ENCODE results near the gene FAM168B. TPM values are rescaled to one million over a fixed set of nuclear protein-coding genes. Genes with fewer than 3 reads are reported as not detected.

Gene FAM168B, protein sequence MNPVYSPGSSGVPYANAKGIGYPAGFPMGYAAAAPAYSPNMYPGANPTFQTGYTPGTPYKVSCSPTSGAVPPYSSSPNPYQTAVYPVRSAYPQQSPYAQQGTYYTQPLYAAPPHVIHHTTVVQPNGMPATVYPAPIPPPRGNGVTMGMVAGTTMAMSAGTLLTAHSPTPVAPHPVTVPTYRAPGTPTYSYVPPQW
- polyA plus RNA-seq (2013, experiment 1 of 2) = 77.8 TPM
- 66.0 TPM for polyA plus RNA-seq (2013, experiment 2 of 2)

DNA sequence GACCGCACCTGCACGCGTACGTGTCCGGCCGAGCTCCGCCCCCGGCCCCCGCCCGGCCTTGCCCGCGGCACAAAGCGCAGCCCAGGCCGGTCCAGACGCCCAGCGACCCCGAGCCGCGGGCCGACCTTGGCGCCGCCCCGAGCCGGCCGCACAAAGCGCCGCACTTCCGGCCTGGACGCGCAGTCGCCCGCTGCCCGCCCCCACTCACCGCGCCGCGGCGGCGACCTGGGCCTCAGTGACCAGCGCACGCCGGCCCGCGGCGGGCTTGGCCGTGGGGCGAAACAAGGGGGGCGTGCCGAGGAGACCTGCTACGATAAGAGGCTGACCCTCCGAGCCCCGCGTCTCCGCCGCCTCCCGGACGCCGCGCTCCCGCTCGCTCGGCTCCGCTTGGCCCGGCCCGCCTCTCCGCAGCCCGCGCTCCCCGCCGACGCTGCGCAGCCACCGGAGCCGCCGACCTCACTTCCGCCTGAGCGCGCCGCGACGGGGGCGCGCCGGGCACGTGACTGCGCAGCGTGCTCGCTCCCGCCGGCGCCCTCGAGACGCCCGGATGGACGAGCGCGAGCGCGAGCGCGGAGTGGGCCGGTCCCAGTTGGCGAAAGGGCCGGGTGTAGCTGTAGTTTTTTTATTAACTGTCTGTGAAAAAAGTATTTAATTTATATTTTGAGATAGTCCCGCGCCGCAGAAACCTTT is at the start of gene FAM168B:
Gene FAM168B, minus strand, starts transcription at position 455 of the 690 bp plus-strand sequence. CDS start 10,814 bp downstream, outside the sequence.
- Histone ChIP-seq H3K4me3 (ENCODE audit: extremely low read depth, insufficient read depth, low read length, poor library complexity, severe bottlenecking) (peak within 1 kb of the TSS; percentile 85), H3K9me3 (ENCODE audit: control insufficient read depth, low read length) (no peaks in the 10 kb centered on the region), H3K4me1 (ENCODE audit: control insufficient read depth, insufficient read depth, low read length, poor library complexity, severe bottlenecking) (no peaks in the 10 kb centered on the region), H3K27ac (ENCODE audit: low read depth, low read length, severe bottlenecking) (peak within 1 kb of the TSS; percentile 98), H3K36me3 (ENCODE audit: control insufficient read depth, insufficient read depth, low read length) (peaks cover 38% of the 10 kb centered on the region)
- 0 to 1% methylated on average over 65 to 105 of the region's 107 CpGs for WGBS, 2 experiments (ENCODE audit: insufficient coverage in 2 of 2)

DNA sequence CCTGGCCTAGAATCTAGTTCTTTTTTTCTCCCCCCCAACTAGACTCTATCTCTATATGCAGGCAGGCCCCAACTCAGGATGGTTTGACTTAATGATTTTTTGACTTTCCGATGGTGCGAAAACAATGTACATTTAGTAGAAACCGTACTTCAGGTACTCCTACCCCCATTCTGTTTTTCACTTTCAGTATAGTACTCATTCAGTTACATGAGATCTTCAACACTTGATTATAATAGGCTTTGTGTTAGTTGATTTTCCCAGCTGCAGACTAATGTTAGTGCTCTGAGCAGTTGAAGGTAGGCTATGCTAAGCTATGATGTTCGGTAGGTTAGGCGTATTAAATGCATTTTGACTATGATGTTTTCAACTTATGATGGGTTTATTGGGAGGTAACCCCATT is 49.6 kb upstream of the FAM168B start:
- peaks cover 5% of the 10 kb centered on the region for H3K4me1 ChIP-seq (ENCODE audit: control insufficient read depth, insufficient read depth, low read length, poor library complexity, severe bottlenecking)
- no peak overlapping the region for H3K4me3 ChIP-seq (ENCODE audit: extremely low read depth, insufficient read depth, low read length, poor library complexity, severe bottlenecking)
- H3K27ac ChIP-seq (ENCODE audit: low read depth, low read length, severe bottlenecking) = no peak overlapping the region
- H3K36me3 ChIP-seq (ENCODE audit: control insufficient read depth, insufficient read depth, low read length) = peaks cover 89% of the 10 kb centered on the region
- no peaks in the 10 kb centered on the region for H3K9me3 ChIP-seq (ENCODE audit: control insufficient read depth, low read length)
- WGBS, 2 experiments (ENCODE audit: insufficient coverage in 2 of 2) = 93 to 100% methylated on average over 2 to 4 of the region's 5 CpGs

DNA sequence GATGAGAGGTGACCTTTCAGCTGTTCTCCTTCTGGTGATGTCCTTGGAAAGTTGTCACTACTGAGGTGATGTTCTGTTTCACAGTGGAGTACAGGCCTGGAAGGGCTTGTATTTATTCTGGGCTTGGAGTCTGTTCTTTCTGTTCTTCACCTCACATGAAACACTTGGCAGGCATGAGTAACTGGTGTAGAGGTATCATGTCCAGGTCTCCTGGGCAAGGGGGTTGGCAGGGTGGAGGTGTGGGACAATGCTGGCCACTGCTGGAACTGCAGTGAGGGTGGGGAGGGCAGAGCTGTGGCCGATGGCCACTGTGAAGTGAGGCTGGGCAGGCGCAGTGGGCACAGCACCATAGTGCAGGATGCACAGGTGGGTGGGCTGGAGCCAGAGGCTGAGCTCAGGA is 47.3 kb upstream of the FAM168B start:
- no peak overlapping the region for H3K27ac ChIP-seq (ENCODE audit: low read depth, low read length, severe bottlenecking)
- H3K9me3 ChIP-seq (ENCODE audit: control insufficient read depth, low read length) = no peaks in the 10 kb centered on the region
- H3K4me3 ChIP-seq (ENCODE audit: extremely low read depth, insufficient read depth, low read length, poor library complexity, severe bottlenecking) = no peak overlapping the region
- 90 to 100% methylated on average over 2 of the region's 2 CpGs for WGBS, 2 experiments (ENCODE audit: insufficient coverage in 2 of 2)
- peaks cover 5% of the 10 kb centered on the region for H3K4me1 ChIP-seq (ENCODE audit: control insufficient read depth, insufficient read depth, low read length, poor library complexity, severe bottlenecking)
- H3K36me3 ChIP-seq (ENCODE audit: control insufficient read depth, insufficient read depth, low read length) = peaks cover 75% of the 10 kb centered on the region

GRCh38 chr2:131132729-131133128 is 39.5 kb upstream of the FAM168B start:
- Histone ChIP-seq H3K4me3 (ENCODE audit: extremely low read depth, insufficient read depth, low read length, poor library complexity, severe bottlenecking) (no peak overlapping the region), H3K4me1 (ENCODE audit: control insufficient read depth, insufficient read depth, low read length, poor library complexity, severe bottlenecking) (no peaks in the 10 kb centered on the region), H3K36me3 (ENCODE audit: control insufficient read depth, insufficient read depth, low read length) (peaks cover 78% of the 10 kb centered on the region), H3K9me3 (ENCODE audit: control insufficient read depth, low read length) (no peaks in the 10 kb centered on the region), H3K27ac (ENCODE audit: low read depth, low read length, severe bottlenecking) (no peak overlapping the region)
- WGBS, 2 experiments (ENCODE audit: insufficient coverage in 2 of 2) = 97 to 100% methylated on average over 2 to 5 of the region's 8 CpGs

DNA sequence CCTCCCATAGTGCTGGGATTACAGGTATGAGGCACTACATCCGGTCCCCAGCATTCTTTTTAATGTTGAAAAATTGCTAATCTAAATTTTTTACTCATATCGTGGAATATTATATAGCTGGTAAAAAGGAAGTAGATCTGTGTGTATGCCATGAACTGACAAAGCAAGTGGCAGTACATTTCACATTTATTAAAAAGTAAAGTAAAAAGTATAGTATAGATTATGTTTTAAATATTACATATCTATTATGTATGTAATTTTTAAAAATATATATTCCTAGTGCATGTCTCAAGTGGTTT is 37.0 kb upstream of the FAM168B start:
- no peaks in the 10 kb centered on the region for H3K4me1 ChIP-seq (ENCODE audit: control insufficient read depth, insufficient read depth, low read length, poor library complexity, severe bottlenecking)
- H3K27ac ChIP-seq (ENCODE audit: low read depth, low read length, severe bottlenecking) = no peak overlapping the region
- H3K9me3 ChIP-seq (ENCODE audit: control insufficient read depth, low read length) = no peaks in the 10 kb centered on the region
- no peak overlapping the region for H3K4me3 ChIP-seq (ENCODE audit: extremely low read depth, insufficient read depth, low read length, poor library complexity, severe bottlenecking)
- no CpG with 5 or more reads among the region's 2 CpGs for WGBS, 2 experiments (ENCODE audit: insufficient coverage in 2 of 2)
- peaks cover 94% of the 10 kb centered on the region for H3K36me3 ChIP-seq (ENCODE audit: control insufficient read depth, insufficient read depth, low read length)

DNA sequence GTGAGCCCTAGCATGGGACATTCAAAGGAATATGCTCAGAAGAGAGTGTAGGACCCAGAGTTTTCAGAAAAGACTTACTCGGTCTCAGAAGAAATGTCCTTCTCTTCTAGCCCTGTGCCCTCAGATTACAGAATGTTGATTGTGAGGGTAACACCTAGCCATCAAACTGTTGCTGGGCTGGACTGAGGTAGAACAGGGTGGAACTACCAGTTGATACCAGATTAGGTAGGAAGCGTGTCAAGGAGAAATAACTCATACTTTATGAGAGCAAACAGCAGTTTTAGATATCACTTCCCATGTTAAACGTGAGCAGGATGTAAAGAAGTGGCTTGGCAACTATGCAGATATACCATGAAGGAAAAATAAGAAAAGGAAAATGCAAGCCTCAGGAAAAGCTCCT is 34.7 kb upstream of the FAM168B start:
- WGBS, 2 experiments (ENCODE audit: insufficient coverage in 2 of 2) = 100% methylated on average over 1 of the region's 3 CpGs
- H3K4me3 ChIP-seq (ENCODE audit: extremely low read depth, insufficient read depth, low read length, poor library complexity, severe bottlenecking) = no peak overlapping the region
- H3K27ac ChIP-seq (ENCODE audit: low read depth, low read length, severe bottlenecking) = no peak overlapping the region
- no peaks in the 10 kb centered on the region for H3K4me1 ChIP-seq (ENCODE audit: control insufficient read depth, insufficient read depth, low read length, poor library complexity, severe bottlenecking)
- H3K9me3 ChIP-seq (ENCODE audit: control insufficient read depth, low read length) = no peaks in the 10 kb centered on the region
- peaks cover 82% of the 10 kb centered on the region for H3K36me3 ChIP-seq (ENCODE audit: control insufficient read depth, insufficient read depth, low read length)

DNA sequence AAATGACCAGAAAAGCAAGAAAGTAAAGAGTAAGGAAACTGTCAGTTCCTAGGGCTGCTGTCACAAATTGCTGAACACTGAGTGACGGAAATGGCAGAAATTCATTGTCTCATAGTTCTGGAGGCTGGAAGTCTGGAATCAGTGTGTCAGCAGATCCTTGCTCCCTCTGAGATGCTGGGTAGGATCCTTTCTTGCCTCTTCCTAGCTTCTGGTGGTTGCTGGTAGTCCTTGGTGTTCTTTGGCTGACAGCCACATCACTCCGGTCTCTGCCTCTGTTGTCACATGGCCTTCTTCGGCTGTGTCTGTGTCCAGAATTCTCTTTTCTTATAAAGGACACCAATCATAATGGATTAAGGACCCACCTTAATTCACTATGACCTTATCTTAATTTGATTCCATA is 33.8 kb upstream of the FAM168B start:
- 84 to 100% methylated on average over 2 to 3 of the region's 3 CpGs for WGBS, 2 experiments (ENCODE audit: insufficient coverage in 2 of 2)
- H3K9me3 ChIP-seq (ENCODE audit: control insufficient read depth, low read length) = no peaks in the 10 kb centered on the region
- H3K27ac ChIP-seq (ENCODE audit: low read depth, low read length, severe bottlenecking) = no peak overlapping the region
- H3K4me3 ChIP-seq (ENCODE audit: extremely low read depth, insufficient read depth, low read length, poor library complexity, severe bottlenecking) = no peak overlapping the region
- H3K36me3 ChIP-seq (ENCODE audit: control insufficient read depth, insufficient read depth, low read length) = peaks cover 80% of the 10 kb centered on the region
- H3K4me1 ChIP-seq (ENCODE audit: control insufficient read depth, insufficient read depth, low read length, poor library complexity, severe bottlenecking) = no peaks in the 10 kb centered on the region

DNA sequence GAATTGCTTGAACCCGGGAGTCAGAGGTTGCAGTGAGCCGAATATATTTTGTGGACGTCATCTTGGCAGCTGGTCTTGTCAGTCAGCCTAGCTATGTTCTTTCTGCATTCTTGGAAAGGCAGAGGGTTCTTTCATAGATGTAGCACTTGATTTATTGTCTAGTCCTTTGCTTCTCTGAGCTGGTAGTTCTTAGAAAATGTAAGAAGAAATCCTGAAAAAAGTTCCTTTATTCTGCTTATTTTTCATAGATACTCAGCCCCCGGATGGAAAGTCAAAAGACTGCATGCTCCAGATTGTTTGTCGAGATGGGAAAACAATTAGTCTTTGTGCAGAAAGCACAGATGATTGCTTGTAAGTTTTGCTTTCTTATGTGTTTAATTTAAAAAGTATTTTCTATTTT is 33.2 kb upstream of the FAM168B start:
- peaks cover 81% of the 10 kb centered on the region for H3K36me3 ChIP-seq (ENCODE audit: control insufficient read depth, insufficient read depth, low read length)
- WGBS, 2 experiments (ENCODE audit: insufficient coverage in 2 of 2) = 75 to 100% methylated on average over 3 to 4 of the region's 5 CpGs
- H3K4me1 ChIP-seq (ENCODE audit: control insufficient read depth, insufficient read depth, low read length, poor library complexity, severe bottlenecking) = no peaks in the 10 kb centered on the region
- H3K27ac ChIP-seq (ENCODE audit: low read depth, low read length, severe bottlenecking) = no peak overlapping the region
- H3K4me3 ChIP-seq (ENCODE audit: extremely low read depth, insufficient read depth, low read length, poor library complexity, severe bottlenecking) = no peak overlapping the region
- H3K9me3 ChIP-seq (ENCODE audit: control insufficient read depth, low read length) = no peaks in the 10 kb centered on the region

- H3K9me3 ChIP-seq (ENCODE audit: control insufficient read depth, low read length) = no peaks in the 10 kb centered on the region
- 97 to 98% methylated on average over 6 to 7 of the region's 7 CpGs for WGBS, 2 experiments (ENCODE audit: insufficient coverage in 2 of 2)
- no peak overlapping the region for H3K4me3 ChIP-seq (ENCODE audit: extremely low read depth, insufficient read depth, low read length, poor library complexity, severe bottlenecking)
- no peak overlapping the region for H3K27ac ChIP-seq (ENCODE audit: low read depth, low read length, severe bottlenecking)
- H3K36me3 ChIP-seq (ENCODE audit: control insufficient read depth, insufficient read depth, low read length) = peaks cover 82% of the 10 kb centered on the region
- H3K4me1 ChIP-seq (ENCODE audit: control insufficient read depth, insufficient read depth, low read length, poor library complexity, severe bottlenecking) = no peaks in the 10 kb centered on the region
These were observed 32.0 kb upstream of the FAM168B start for GRCh38 chr2:131125195-131125757.

- 97 to 100% methylated on average over 2 to 3 of the region's 3 CpGs for WGBS, 2 experiments (ENCODE audit: insufficient coverage in 2 of 2)
- Histone ChIP-seq H3K9me3 (ENCODE audit: control insufficient read depth, low read length) (no peaks in the 10 kb centered on the region), H3K36me3 (ENCODE audit: control insufficient read depth, insufficient read depth, low read length) (peaks cover 62% of the 10 kb centered on the region), H3K4me1 (ENCODE audit: control insufficient read depth, insufficient read depth, low read length, poor library complexity, severe bottlenecking) (no peaks in the 10 kb centered on the region), H3K27ac (ENCODE audit: low read depth, low read length, severe bottlenecking) (no peak overlapping the region), H3K4me3 (ENCODE audit: extremely low read depth, insufficient read depth, low read length, poor library complexity, severe bottlenecking) (no peak overlapping the region)
These were observed 29.9 kb upstream of the FAM168B start for GRCh38 chr2:131123192-131123591.

- no peaks in the 10 kb centered on the region for H3K4me1 ChIP-seq (ENCODE audit: control insufficient read depth, insufficient read depth, low read length, poor library complexity, severe bottlenecking)
- no peaks in the 10 kb centered on the region for H3K9me3 ChIP-seq (ENCODE audit: control insufficient read depth, low read length)
- WGBS, 2 experiments (ENCODE audit: insufficient coverage in 2 of 2) = 92 to 96% methylated on average over 4 of the region's 4 CpGs
- no peak overlapping the region for H3K4me3 ChIP-seq (ENCODE audit: extremely low read depth, insufficient read depth, low read length, poor library complexity, severe bottlenecking)
- H3K36me3 ChIP-seq (ENCODE audit: control insufficient read depth, insufficient read depth, low read length) = peaks cover 55% of the 10 kb centered on the region
- H3K27ac ChIP-seq (ENCODE audit: low read depth, low read length, severe bottlenecking) = no peak overlapping the region
These were observed 29.2 kb upstream of the FAM168B start for GRCh38 chr2:131122496-131122895.

Data from mesodermal cell (in vitro differentiated cells).